IgD-negative memory B cell (primary cell): ENCODE measurements around the gene TRABD. TPM values are rescaled to one million over a fixed set of nuclear protein-coding genes. Genes with fewer than 3 reads are reported as not detected.
"Not testable (repeated sequence)": the region's sequence is repeated elsewhere in the genome, so short reads cannot be mapped to it uniquely, and the experiment has no call there.

Experiments used
- H3K27ac Mint-ChIP-seq, 3 donors: one replicate each; pipeline ENCODE4 v1.8.0; 2020 to 2022; ENCODE audit warnings: mild to moderate bottlenecking in 3 of 3, mixed read lengths in 3 of 3, moderate library complexity in 1 of 3
- H3K27me3 Mint-ChIP-seq: one replicate; pipeline ENCODE4 v1.8.0; 2021; ENCODE audit warnings: mixed read lengths
- H3K36me3 Mint-ChIP-seq: one replicate; pipeline ENCODE4 v1.8.0; 2020; ENCODE audit warnings: mild to moderate bottlenecking, mixed read lengths
- H3K4me1 Mint-ChIP-seq, 3 donors: one replicate each; pipeline ENCODE4 v1.8.0; 2020 to 2022; ENCODE audit warnings: mixed read lengths in 3 of 3, mild to moderate bottlenecking in 1 of 3
- H3K4me3 Mint-ChIP-seq, 4 donors: one replicate each; pipeline ENCODE4 v1.8.0; 2020 to 2022; ENCODE audit warnings: mild to moderate bottlenecking in 4 of 4, mixed read lengths in 4 of 4, moderate library complexity in 3 of 4
- H3K9me3 Mint-ChIP-seq, 3 donors: one replicate each; pipeline ENCODE4 v1.8.0; 2020 to 2021; ENCODE audit warnings: mixed read lengths in 3 of 3, mild to moderate bottlenecking in 1 of 3
- polyA plus RNA-seq: library from polyadenylated mRNA; unstranded; fragments of 300-500 nt; fragmentation: Illumina TruSeq; gene quantifications from one replicate; pipeline ENCODE4 v1.2.3, GENCODE V29; 2021

TRABD gene
- polyA plus RNA-seq = 28.0 TPM

GRCh38 chr22:50185375-50186087, at the start of gene TRABD:
Gene TRABD, plus strand, starts transcription at chr22:50185913. Its CDS starts 7,148 bp downstream, at chr22:50193061.
- Mint-ChIP-seq H3K9me3 (no peaks in the 10 kb centered on the region), H3K27me3 (no peaks in the 10 kb centered on the region), H3K27ac (peak within 1 kb of the TSS; percentile 93 to 99 (median 98)), H3K36me3 (no peaks in the 10 kb centered on the region), H3K4me3 (peak within 1 kb of the TSS; percentile 93 to 99 (median 96)), H3K4me1 (peaks cover 19 to 27% (median 24%) of the 10 kb centered on the region in 3 donors)

- Mint-ChIP-seq H3K27ac (no peak overlapping the region), H3K4me1 (peaks cover 0 to 5% (median 0%) of the 10 kb centered on the region in 3 donors), H3K27me3 (peaks cover 16% of the 10 kb centered on the region), H3K4me3 (no peak overlapping the region), H3K9me3 (peaks cover 0 to 2% (median 2%) of the 10 kb centered on the region in 3 donors), H3K36me3 (peaks cover 2% of the 10 kb centered on the region)
Observed at GRCh38 chr22:50136581-50137015, 49.1 kb upstream of the TRABD start.

DNA sequence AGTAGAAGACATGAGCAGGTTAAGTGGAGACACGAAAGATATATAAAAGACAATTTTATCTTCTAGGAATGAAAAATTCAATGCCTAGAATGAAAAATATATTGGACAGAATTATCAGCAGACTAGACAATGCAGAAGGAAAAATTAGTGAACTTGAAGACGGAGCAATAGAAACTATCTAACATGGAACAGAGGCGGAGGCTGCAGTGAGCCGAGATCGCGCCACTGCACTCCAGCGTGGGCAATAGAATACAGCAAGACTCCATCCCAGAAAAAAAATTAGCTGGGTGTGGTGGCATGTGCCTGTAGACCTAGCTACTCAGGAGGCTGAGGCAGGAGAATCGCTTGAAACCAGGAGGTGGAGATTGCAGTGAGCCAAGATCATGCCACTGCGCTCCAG, 48.4 kb upstream of the TRABD start:
- not testable (repeated sequence) for H3K36me3 Mint-ChIP-seq, H3K9me3 Mint-ChIP-seq, H3K4me3 Mint-ChIP-seq, H3K27ac Mint-ChIP-seq, H3K4me1 Mint-ChIP-seq
- H3K27me3 Mint-ChIP-seq = peaks cover 12% of the 10 kb centered on the region

DNA sequence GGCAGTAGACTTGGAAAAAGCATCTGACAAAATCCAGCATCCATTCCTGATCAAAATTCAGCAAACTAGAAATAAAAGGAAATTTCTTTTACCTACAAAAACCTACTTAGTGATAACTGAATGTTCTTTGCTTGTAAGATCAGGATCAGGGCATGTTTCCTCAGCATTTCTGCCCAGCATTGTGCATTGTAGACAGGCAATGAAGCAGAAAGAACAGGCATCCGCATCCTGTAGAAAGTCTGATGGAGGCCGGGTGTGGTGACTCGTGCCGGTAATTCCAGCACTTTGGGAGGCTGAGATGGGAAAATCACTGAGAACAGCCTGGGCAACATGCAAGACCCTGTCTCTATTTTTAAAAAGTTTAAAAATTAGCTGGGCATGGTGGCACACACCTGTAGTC, 47.7 kb upstream of the TRABD start:
- Mint-ChIP-seq H3K4me1 (peaks cover 0 to 4% (median 0%) of the 10 kb centered on the region in 3 donors), H3K27me3 (peaks cover 10% of the 10 kb centered on the region), H3K36me3 (peaks cover under 1% of the 10 kb centered on the region), H3K9me3 (peaks cover 0 to under 1% (median 0%) of the 10 kb centered on the region in 3 donors), H3K4me3 (no peak overlapping the region), H3K27ac (no peak overlapping the region)

DNA sequence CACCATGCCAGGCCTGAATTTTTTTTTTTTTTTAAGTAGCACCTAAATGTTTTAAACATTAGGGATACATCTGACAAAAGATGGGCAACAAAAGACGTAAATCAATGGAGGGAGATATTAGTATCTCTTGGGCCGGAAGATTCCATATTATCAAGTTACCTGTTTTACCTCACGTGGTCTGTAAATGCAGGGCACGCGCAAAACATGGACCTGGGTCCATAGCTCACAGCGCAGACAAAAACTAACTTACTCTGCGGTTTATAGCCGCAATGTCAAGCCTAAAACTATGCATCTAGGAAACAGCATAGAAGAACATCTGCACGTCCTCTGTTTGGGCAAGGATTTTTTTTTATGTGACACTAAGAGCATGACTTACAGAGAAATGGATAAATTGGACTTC, 46.7 kb upstream of the TRABD start:
- Mint-ChIP-seq H3K9me3 (no peaks in the 10 kb centered on the region), H3K4me1 (peaks cover 0 to 4% (median 0%) of the 10 kb centered on the region in 3 donors), H3K36me3 (no peaks in the 10 kb centered on the region), H3K27ac (no peak overlapping the region), H3K4me3 (no peak overlapping the region), H3K27me3 (peaks cover 9% of the 10 kb centered on the region)

DNA sequence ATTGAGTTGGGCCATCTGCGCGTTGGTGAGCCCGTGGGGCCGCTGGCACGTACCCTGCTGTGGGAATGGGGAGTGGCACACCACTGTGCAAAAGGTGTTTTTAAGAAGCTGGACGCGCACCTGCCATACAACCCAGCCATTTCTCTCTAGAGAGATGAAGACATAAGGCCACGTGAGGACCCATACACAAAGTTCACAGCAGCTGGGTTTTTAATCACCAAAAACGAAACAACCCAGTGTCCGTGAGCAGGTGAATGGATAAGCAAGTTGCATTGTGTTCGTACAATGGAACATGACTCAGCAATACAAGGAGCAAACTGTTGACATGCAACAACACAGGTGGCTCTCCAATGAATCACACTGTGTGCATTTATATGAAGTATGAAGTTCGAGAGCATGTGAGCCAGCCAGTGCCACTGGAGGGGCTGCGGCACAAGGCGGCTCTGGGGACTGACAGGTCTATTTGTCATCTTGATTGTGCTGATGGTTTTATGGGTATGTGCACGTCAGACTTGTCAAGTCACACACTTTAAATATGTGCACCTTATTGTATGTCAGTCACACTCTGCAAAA, 45.8 kb upstream of the TRABD start:
- Mint-ChIP-seq H3K9me3 (no peaks in the 10 kb centered on the region), H3K4me1 (peaks cover 0 to 4% (median 0%) of the 10 kb centered on the region in 3 donors), H3K36me3 (no peaks in the 10 kb centered on the region), H3K27ac (no peak overlapping the region), H3K4me3 (no peak overlapping the region), H3K27me3 (peaks cover 9% of the 10 kb centered on the region)

DNA sequence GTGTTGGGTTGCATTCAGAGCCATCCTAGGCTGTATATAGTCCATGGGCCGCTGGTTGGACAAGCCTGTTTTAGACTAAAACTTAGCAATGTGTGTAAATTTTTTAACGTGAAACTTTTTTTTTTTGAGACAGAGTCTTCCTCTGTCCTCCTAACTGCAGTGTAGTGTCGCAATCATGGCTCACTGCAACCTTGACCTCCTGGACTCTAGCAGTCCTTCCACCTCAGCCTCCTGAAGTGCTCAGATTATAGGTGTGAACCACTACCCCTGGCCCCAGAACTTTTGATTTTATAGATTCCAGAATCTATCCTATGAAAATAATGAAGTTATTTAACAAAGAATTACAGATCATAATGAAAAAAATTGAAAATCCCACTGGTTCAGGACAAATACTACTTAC, 45.1 kb upstream of the TRABD start:
- Mint-ChIP-seq H3K27me3 (peaks cover 9% of the 10 kb centered on the region), H3K27ac (no peak overlapping the region), H3K4me1 (peaks cover 0 to 4% (median 0%) of the 10 kb centered on the region in 3 donors), H3K36me3 (no peaks in the 10 kb centered on the region), H3K9me3 (no peaks in the 10 kb centered on the region), H3K4me3 (no peak overlapping the region)

DNA sequence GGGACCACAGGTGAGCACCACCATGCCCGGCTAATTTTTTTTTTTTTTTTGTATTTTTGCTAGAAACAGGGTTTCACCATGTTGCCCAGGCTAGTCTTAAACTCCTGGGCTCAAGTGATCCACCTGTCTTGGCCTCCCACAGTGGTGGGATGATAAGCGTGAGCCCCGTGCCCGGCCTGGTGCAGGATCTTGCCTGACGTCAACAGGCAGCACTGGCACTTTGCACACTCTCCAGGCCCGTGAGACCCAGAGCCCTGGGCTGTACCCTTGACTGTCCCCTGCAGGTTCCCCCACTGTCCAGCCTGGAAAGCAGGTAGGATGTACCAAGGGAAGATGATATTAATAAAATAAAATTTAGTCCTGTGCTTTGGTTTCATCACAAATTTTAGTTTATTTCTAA, 44.3 kb upstream of the TRABD start:
- no peaks in the 10 kb centered on the region for H3K9me3 Mint-ChIP-seq
- H3K27ac Mint-ChIP-seq = no peak overlapping the region
- H3K4me1 Mint-ChIP-seq = peaks cover 0 to 4% (median 0%) of the 10 kb centered on the region in 3 donors
- H3K36me3 Mint-ChIP-seq = no peaks in the 10 kb centered on the region
- peaks cover 6% of the 10 kb centered on the region for H3K27me3 Mint-ChIP-seq
- no peak overlapping the region for H3K4me3 Mint-ChIP-seq

DNA sequence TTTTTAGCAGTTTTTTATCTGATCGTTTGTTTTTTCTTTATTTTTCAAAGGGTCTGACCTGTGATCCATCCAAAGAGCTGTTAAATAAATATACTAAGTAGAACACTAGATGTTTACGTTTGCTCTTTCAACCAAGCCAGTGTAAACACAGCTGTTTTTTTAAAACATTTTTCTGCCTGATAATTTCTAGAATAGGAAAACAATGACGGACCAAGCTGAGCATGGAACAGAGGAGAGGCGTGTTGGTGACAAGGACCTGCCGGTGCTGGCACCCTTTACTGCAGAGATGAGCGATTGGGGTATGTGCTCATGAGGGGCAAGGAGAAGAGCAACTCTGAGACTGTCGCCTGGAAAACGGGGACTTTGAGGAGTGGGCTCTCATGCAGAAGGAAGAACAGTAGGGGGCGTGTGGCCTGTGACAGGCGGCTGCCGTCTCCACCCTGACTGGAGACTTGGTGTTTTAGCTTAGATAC, 43.8 kb upstream of the TRABD start:
- H3K27ac Mint-ChIP-seq = no peak overlapping the region
- H3K4me3 Mint-ChIP-seq = no peak overlapping the region
- H3K4me1 Mint-ChIP-seq = peaks cover 0 to 4% (median 0%) of the 10 kb centered on the region in 3 donors
- no peaks in the 10 kb centered on the region for H3K36me3 Mint-ChIP-seq
- H3K27me3 Mint-ChIP-seq = peaks cover 6% of the 10 kb centered on the region
- H3K9me3 Mint-ChIP-seq = no peaks in the 10 kb centered on the region

- H3K4me3 Mint-ChIP-seq = no peak overlapping the region
- no peaks in the 10 kb centered on the region for H3K36me3 Mint-ChIP-seq
- no peaks in the 10 kb centered on the region for H3K9me3 Mint-ChIP-seq
- H3K27me3 Mint-ChIP-seq = peaks cover 2% of the 10 kb centered on the region
- H3K4me1 Mint-ChIP-seq = peaks cover 0 to 4% (median 0%) of the 10 kb centered on the region in 3 donors
- H3K27ac Mint-ChIP-seq = no peak overlapping the region
Observed at GRCh38 chr22:50143096-50143495, 42.6 kb upstream of the TRABD start.

- H3K9me3 Mint-ChIP-seq = no peaks in the 10 kb centered on the region
- no peaks in the 10 kb centered on the region for H3K36me3 Mint-ChIP-seq
- peaks cover 0 to 4% (median 0%) of the 10 kb centered on the region in 3 donors for H3K4me1 Mint-ChIP-seq
- H3K27ac Mint-ChIP-seq = no peak overlapping the region
- H3K27me3 Mint-ChIP-seq = peaks cover 2% of the 10 kb centered on the region
- H3K4me3 Mint-ChIP-seq = peak overlapping the region in 1 of 4 donors; percentile 47
Observed at GRCh38 chr22:50144005-50144614, 41.6 kb upstream of the TRABD start.

GRCh38 chr22:50145721-50146438, 39.8 kb upstream of the TRABD start:
- Mint-ChIP-seq H3K27ac (no peak overlapping the region), H3K27me3 (peaks cover 7% of the 10 kb centered on the region), H3K4me1 (peaks cover 0 to 5% (median 0%) of the 10 kb centered on the region in 3 donors), H3K4me3 (peak overlapping the region in 1 of 4 donors; percentile 51), H3K9me3 (no peaks in the 10 kb centered on the region), H3K36me3 (no peaks in the 10 kb centered on the region)

- Mint-ChIP-seq H3K27me3 (peaks cover 7% of the 10 kb centered on the region), H3K27ac (peak overlapping the region in 1 of 3 donors; percentile 10), H3K4me3 (no peak overlapping the region), H3K4me1 (peaks cover 0 to 5% (median 0%) of the 10 kb centered on the region in 3 donors), H3K36me3 (no peaks in the 10 kb centered on the region), H3K9me3 (no peaks in the 10 kb centered on the region)
Observed at GRCh38 chr22:50146439-50147238, 39.1 kb upstream of the TRABD start.
